Loucy (cell line): Measurements from ENCODE around the gene ELOVL7.

Experiments
- EZH2phosphoT487 ChIP-seq: fragments of 200-600 bp; IDR thresholded peaks from 2 replicates; pipeline ENCODE4 v1.6.1; 2018; ENCODE audit warnings: antibody characterized with exemption, mild to moderate bottlenecking, moderate library complexity, borderline replicate concordance
- TF ChIP-seq, protein P1 (sequence below): fragments of 200-600 bp; sonication (generic); conservative IDR thresholded peaks from 2 replicates; pipeline ENCODE4 v1.5.1; 2014; ENCODE audit warnings: mild to moderate bottlenecking, antibody characterized with exemption, low read length

DNA sequence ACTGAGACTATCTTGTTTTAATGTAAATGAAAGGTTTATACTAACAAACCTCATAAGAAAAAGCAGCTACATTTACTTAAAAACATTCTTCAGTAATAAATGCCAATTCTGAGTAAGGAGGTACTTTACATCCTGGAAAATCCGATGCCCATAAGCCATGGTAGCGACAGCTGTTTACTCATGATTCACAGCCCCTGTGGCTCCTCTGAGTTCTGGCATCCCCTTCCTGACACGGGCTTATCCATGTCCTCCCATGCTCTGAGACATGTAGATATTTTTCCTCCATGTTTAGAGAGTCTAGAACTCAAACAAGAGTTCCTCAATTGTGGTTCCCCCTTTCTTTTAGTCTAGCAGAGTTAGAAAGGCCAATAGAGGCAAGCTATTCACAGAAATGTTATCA is 81.0 kb downstream of the ELOVL7 start:
- TF ChIP-seq EZH2phosphoT487 = no peak
- TF ChIP-seq, protein P1, sequence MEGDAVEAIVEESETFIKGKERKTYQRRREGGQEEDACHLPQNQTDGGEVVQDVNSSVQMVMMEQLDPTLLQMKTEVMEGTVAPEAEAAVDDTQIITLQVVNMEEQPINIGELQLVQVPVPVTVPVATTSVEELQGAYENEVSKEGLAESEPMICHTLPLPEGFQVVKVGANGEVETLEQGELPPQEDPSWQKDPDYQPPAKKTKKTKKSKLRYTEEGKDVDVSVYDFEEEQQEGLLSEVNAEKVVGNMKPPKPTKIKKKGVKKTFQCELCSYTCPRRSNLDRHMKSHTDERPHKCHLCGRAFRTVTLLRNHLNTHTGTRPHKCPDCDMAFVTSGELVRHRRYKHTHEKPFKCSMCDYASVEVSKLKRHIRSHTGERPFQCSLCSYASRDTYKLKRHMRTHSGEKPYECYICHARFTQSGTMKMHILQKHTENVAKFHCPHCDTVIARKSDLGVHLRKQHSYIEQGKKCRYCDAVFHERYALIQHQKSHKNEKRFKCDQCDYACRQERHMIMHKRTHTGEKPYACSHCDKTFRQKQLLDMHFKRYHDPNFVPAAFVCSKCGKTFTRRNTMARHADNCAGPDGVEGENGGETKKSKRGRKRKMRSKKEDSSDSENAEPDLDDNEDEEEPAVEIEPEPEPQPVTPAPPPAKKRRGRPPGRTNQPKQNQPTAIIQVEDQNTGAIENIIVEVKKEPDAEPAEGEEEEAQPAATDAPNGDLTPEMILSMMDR = no peak
